GM12878 (cell line): ENCODE results near the gene MARCHF2. TPM values are rescaled to one million over a fixed set of nuclear protein-coding genes. Genes with fewer than 3 reads are reported as not detected.

ENCODE experiments used
- ATAC-seq: fragments of 200-7000 bp; cut with Tn5 transposase; 3 replicates; pipeline ENCODE4 v1.9.1; 2020; ENCODE audit warnings: mild to moderate bottlenecking, moderate library complexity
- BruUV-seq: library from RNA; stranded (reverse); fragments of 400-500 nt; replicated peaks from 2 replicates; lab custom pipeline; 2021; lab: Mats Ljungman, UMichigan
- CTCF ChIA-PET: fragments of 300-600 bp; sonication (Branson Sonifier 250); formaldehyde crosslinking; extraction: SDS; loops from one replicate; lab custom pipeline; 2021; ENCODE audit warnings: inconsistent platforms; lab: Yijun Ruan, JAX
- POLR2A ChIA-PET: fragments of 350-600 bp; formaldehyde crosslinking; extraction: SDS; loops from one replicate; lab custom pipeline; 2021; ENCODE audit warnings: inconsistent platforms; lab: Charles Lee
- RAD21 ChIA-PET: fragments of 300-600 bp; sonication (Branson Sonifier 250); formaldehyde crosslinking; loops from one replicate; lab custom pipeline; 2023; ENCODE audit warnings: antibody characterized with exemption; ENCODE audit not compliant: unreplicated experiment; lab: Charles Lee
- SMC1A ChIA-PET: fragments of 300-600 bp; sonication (Branson Sonifier 250); formaldehyde crosslinking; loops from one replicate; lab custom pipeline; 2023; ENCODE audit not compliant: unreplicated experiment, uncharacterized antibody; lab: Charles Lee
- DNase-seq: peaks from one replicate; pipeline ENCODE4 v3.0.0-alpha.2; 2011; ENCODE audit warnings: low read depth, low spot score
- FAIRE-seq: peaks from 3 replicates; lab custom pipeline; 2011; peaks lifted over from hg19 to GRCh38; lab: Jason Lieb, UNC
- H2AFZ ChIP-seq: 2 replicates; pipeline ENCODE4 v1.6.0; 2011; ENCODE audit warnings: low read depth, low read length, control low read depth; ENCODE audit not compliant: control insufficient read depth
- H3K27ac ChIP-seq: 2 replicates; pipeline ENCODE4 v1.5.1; 2011; ENCODE audit warnings: control low read depth; ENCODE audit not compliant: control insufficient read depth, insufficient read depth
- H3K27me3 ChIP-seq, 2 experiments: replicated peaks in 1 of 2; 2 replicates each; pipeline versions ENCODE4 v1.6.0 to v1.6.1; 2011; ENCODE audit warnings: low read length in 1 of 2; ENCODE audit not compliant: control insufficient read depth in 2 of 2, insufficient read depth in 2 of 2
- H3K36me3 ChIP-seq, 2 experiments: 2 replicates each; pipeline ENCODE4 v1.5.1; 2011; ENCODE audit warnings: low read length in 1 of 2; ENCODE audit not compliant: control insufficient read depth in 2 of 2, insufficient read depth in 2 of 2
- H3K4me1 ChIP-seq: 2 replicates; pipeline ENCODE4 v1.6.1; 2011; ENCODE audit warnings: mild to moderate bottlenecking, low read length, moderate library complexity, mixed read lengths; ENCODE audit not compliant: control insufficient read depth, insufficient read depth
- H3K4me2 ChIP-seq: 2 replicates; pipeline ENCODE4 v1.6.0; 2011; ENCODE audit warnings: control low read depth; ENCODE audit not compliant: control insufficient read depth, insufficient read depth
- H3K4me3 ChIP-seq: fragments of 200-600 bp; sonication (generic); 2 replicates; pipeline ENCODE4 v1.5.1; 2016
- H3K79me2 ChIP-seq: 2 replicates; pipeline ENCODE4 v1.6.0; 2011; ENCODE audit warnings: low read length; ENCODE audit not compliant: control insufficient read depth, insufficient read depth
- H3K9ac ChIP-seq: 2 replicates; pipeline ENCODE4 v1.8.0; 2011; ENCODE audit warnings: low read length, control low read depth, mixed read lengths; ENCODE audit not compliant: control insufficient read depth, insufficient read depth
- H3K9me3 ChIP-seq: replicated peaks from 3 replicates; pipeline ENCODE4 v1.5.1; 2011; ENCODE audit warnings: mild to moderate bottlenecking, low read length; ENCODE audit not compliant: control insufficient read depth, insufficient read depth
- H4K20me1 ChIP-seq: 2 replicates; pipeline ENCODE4 v1.6.0; 2011; ENCODE audit not compliant: control insufficient read depth, insufficient read depth
- BCL11A ChIP-seq: IDR thresholded peaks from 2 replicates; pipeline ENCODE4 v1.6.1; 2011; ENCODE audit warnings: low read depth, low read length
- BHLHE40 ChIP-seq, 2 experiments: fragments of 450-650 bp in 1 of 2; IDR thresholded peaks; 2 replicates each; pipeline ENCODE4 v1.6.1; 2011 to 2017; ENCODE audit warnings: low read depth in 2 of 2, borderline replicate concordance in 1 of 2, improper control_type of control experiment in 1 of 2, low read length in 1 of 2, mild to moderate bottlenecking in 1 of 2
- EP300 ChIP-seq, 2 experiments: fragments of 150-350 bp in 1 of 2; IDR thresholded peaks; 2 replicates each; pipeline ENCODE4 v1.6.1; 2011 to 2012; ENCODE audit warnings: low read depth in 2 of 2, low read length in 2 of 2, borderline replicate concordance in 1 of 2, improper control_type of control experiment in 1 of 2, inconsistent platforms in 1 of 2; ENCODE audit not compliant: control insufficient read depth in 1 of 2
- ESRRA ChIP-seq: IDR thresholded peaks from 2 replicates; pipeline ENCODE4 v1.6.1; 2012; ENCODE audit warnings: mild to moderate bottlenecking, low read length, improper control_type of control experiment
- JUNB ChIP-seq: IDR thresholded peaks from 2 replicates; pipeline ENCODE4 v1.6.1; 2016; ENCODE audit warnings: antibody characterized with exemption, mild to moderate bottlenecking
- RB1 ChIP-seq: fragments of 450-650 bp; formaldehyde crosslinking; IDR thresholded peaks from 2 replicates; pipeline ENCODE4 v1.6.1; 2017; ENCODE audit warnings: mild to moderate bottlenecking, borderline replicate concordance
- SIN3A ChIP-seq: IDR thresholded peaks from 2 replicates; pipeline ENCODE4 v1.6.1; 2012; ENCODE audit warnings: low read depth, low read length, improper control_type of control experiment
- STAT3 ChIP-seq: IDR thresholded peaks from 2 replicates; pipeline ENCODE4 v1.6.1; 2011; ENCODE audit warnings: low read depth, low read length, improper control_type of control experiment
- YY1 ChIP-seq: IDR thresholded peaks from 2 replicates; pipeline ENCODE4 v1.6.1; 2011; ENCODE audit warnings: low read depth, mild to moderate bottlenecking, low read length
- ZNF622 ChIP-seq: fragments of 450-650 bp; IDR thresholded peaks from 2 replicates; pipeline ENCODE4 v1.6.1; 2017; ENCODE audit warnings: mild to moderate bottlenecking, inconsistent platforms
- ZSCAN29 ChIP-seq: fragments of 450-650 bp; IDR thresholded peaks from 2 replicates; pipeline ENCODE4 v1.6.1; 2017; ENCODE audit warnings: mild to moderate bottlenecking, moderate library complexity
- WGBS: methylation state at CpG from one replicate; pipeline ENCODE4 v1.1.6; 2016; ENCODE audit warnings: low lambda C conversion rate; ENCODE audit not compliant: insufficient replicate concordance, insufficient coverage; ENCODE audit errors: missing lambda C conversion rate; 5-methylcytosine and 5-hydroxymethylcytosine counted together
- in situ Hi-C: fragments of 300-500 bp; cut with MboI; formaldehyde crosslinking; loops from 9 replicates; pipeline ENCODE4 v1.14.3; 2018; ENCODE audit warnings: mixed read lengths
- intact Hi-C: fragments of 100-400 bp; cut with micrococcal nuclease; formaldehyde crosslinking; loops from one replicate; pipeline ENCODE4 v1.14.2; 2022; ENCODE audit not compliant: unreplicated experiment
- polyA plus RNA-seq, 11 experiments: library from polyadenylated mRNA; depleted of rRNA in 4 of 11; unstranded in 6 of 11; stranded (reverse) in 5 of 11; fragments of >200 nt; fragmentation: Nextera tagmentation in 4 of 11; fragmentation: Illumina TruSeq in 1 of 11; extraction: Ambion mirVana in 4 of 11; extraction: Trizol in 1 of 11; gene quantifications; 1 replicate in 1 of 11; 2 replicates in 10 of 11; pipeline versions ENCODE4 v1.2.1 to v1.2.3, GENCODE V29; 2011 to 2016; ENCODE audit warnings: inconsistent platforms in 2 of 11, missing spikeins in 2 of 11, low read depth in 1 of 11
- total RNA-seq, 4 experiments: library from RNA; depleted of rRNA in 3 of 4; stranded (reverse); fragments of >200 nt in 3 of 4; fragmentation: Illumina TruSeq in 1 of 4; extraction: Trizol in 1 of 4; gene quantifications; 2 replicates each; pipeline versions ENCODE4 v1.2.1 to v1.2.3, GENCODE V29; 2013 to 2021
- TF ChIP-seq, protein P1 (sequence below), 3 experiments: IDR thresholded peaks in 2 of 3; conservative IDR thresholded peaks in 1 of 3; 2 replicates each; pipeline ENCODE4 v1.5.1; 2011; ENCODE audit warnings: low read depth in 3 of 3, low read length in 3 of 3, mild to moderate bottlenecking in 3 of 3, control low read depth in 2 of 3, moderate library complexity in 2 of 3, inconsistent platforms in 1 of 3, mixed read lengths in 1 of 3; ENCODE audit not compliant: control insufficient read depth in 2 of 3, insufficient read depth in 1 of 3; ENCODE audit errors: extremely low read depth in 1 of 3
- TF ChIP-seq, protein P2 (sequence below): IDR thresholded peaks from 2 replicates; pipeline ENCODE4 v1.6.1; 2012; ENCODE audit warnings: low read length, inconsistent platforms
- TF ChIP-seq, protein P3 (sequence below): fragments of 450-650 bp; IDR thresholded peaks from 2 replicates; pipeline ENCODE4 v1.6.1; 2017; ENCODE audit warnings: mild to moderate bottlenecking, moderate library complexity

Gene MARCHF2
- total and polyA plus RNA-seq, 10 of the 15 experiments (the other 5 are each of a cell fraction or from before 2014, with no cell fraction given): 1.6 to 30.3 (median 10.8) TPM

DNA sequence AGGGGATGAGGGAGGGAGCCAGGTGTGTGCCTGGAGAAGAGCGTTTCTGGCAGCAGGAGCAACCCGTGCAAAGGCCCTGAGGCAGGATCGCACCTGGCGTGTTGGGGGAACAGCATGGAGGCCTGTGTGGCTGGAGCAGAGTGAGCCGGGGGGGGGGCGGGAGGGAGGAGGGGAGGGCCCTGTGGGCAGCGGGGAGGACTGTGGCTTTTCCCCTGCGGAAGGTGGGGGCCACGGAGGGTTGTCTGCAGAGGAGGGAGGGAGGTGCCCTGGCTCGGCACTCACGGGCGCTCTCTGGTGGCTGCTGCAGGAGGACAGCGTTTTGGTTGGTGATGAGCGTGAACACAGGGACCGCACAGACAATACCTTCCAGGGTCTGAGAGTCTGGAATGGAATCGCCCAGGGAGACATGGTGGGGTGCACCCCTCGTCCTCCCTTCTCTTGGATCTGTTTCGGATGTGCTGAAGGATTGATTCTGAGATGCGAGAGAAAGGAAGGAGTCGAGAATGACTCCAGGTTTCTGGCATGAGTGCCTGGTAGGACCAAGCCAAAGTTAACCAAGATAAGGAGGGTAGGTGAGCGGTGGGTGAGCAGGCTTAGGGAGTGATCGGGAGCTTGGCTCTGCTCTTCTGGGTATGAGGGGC, 16.4 kb upstream of the MARCHF2 start (continued):
- 0 out of 4 replicates have a peak, but pooled peaks have one; percentile 16 to 25 for TF ChIP-seq BHLHE40 (IDR thresholded peaks at IDR 0.05; ENCODE audit: borderline replicate concordance in 1 of 2, low read depth in 2 of 2, low read length in 1 of 2)
- peak; percentile 49; the same call in 1 of the 2 replicates for TF ChIP-seq RB1
- TF ChIP-seq, protein P1, sequence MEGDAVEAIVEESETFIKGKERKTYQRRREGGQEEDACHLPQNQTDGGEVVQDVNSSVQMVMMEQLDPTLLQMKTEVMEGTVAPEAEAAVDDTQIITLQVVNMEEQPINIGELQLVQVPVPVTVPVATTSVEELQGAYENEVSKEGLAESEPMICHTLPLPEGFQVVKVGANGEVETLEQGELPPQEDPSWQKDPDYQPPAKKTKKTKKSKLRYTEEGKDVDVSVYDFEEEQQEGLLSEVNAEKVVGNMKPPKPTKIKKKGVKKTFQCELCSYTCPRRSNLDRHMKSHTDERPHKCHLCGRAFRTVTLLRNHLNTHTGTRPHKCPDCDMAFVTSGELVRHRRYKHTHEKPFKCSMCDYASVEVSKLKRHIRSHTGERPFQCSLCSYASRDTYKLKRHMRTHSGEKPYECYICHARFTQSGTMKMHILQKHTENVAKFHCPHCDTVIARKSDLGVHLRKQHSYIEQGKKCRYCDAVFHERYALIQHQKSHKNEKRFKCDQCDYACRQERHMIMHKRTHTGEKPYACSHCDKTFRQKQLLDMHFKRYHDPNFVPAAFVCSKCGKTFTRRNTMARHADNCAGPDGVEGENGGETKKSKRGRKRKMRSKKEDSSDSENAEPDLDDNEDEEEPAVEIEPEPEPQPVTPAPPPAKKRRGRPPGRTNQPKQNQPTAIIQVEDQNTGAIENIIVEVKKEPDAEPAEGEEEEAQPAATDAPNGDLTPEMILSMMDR (IDR thresholded peaks at IDR 0.05 in 2 of 3, conservative IDR thresholded peaks at IDR 0.05 in 1 of 3; ENCODE audit: control insufficient read depth in 2 of 3, extremely low read depth in 1 of 3, insufficient read depth in 1 of 3, low read depth in 3 of 3, low read length in 3 of 3): peak; percentile 66 to 88 (median 88)
- TF ChIP-seq SIN3A: 0 out of 2 replicates have a peak, but pooled peaks have one; percentile 54
- TF ChIP-seq BCL11A: no peak

DNA sequence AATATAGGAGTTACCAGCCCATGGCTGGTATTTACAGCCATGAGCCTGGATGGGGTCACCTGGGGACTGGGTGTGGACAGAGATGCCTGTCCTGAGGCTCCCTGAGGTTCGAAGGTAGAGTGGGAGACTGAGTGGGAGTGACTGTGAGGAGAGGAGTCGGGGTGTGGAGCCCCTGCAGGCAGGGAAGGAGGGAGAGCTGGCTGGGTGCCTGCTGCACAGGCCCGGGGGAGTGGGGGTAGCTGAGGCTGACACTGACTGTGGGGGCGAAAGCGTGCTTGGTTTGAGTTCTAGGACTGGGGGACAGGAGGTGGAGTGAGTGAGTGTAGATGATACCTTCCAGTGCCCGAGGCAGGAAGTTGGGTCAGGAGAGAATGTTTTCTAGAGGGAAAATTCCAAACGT, 15.8 kb upstream of the MARCHF2 start:
- H4K20me1 ChIP-seq: no peaks in the 10 kb centered on the region; the same call in 1 of the 2 replicates
- no peak overlapping the region for H2AFZ ChIP-seq
- BruUV-seq: no TSS peak
- 36% methylated on average over 6 of the region's 7 CpGs for WGBS
- H3K36me3 ChIP-seq: peaks cover 3 to 16% of the 10 kb centered on the region in 2 experiments; a peak in 3 of 4 replicates
- RAD21 ChIA-PET: no interaction called here
- FAIRE-seq (no peak), ATAC-seq (no peak), DNase-seq (no peak)
- CTCF ChIA-PET: interaction anchor here (1.0 to 3.0 kb wide), 4 partner anchors 43 to 127 kb away, joined by 3 to 18 read pairs (median 4); no protein-coding TSS in a partner anchor
- no peak overlapping the region for H3K4me3 ChIP-seq
- SMC1A ChIA-PET: interaction anchor here (0.8 kb wide), 1 partner anchor 43 kb away, joined by 3 read pairs; no protein-coding TSS in a partner anchor
- peaks cover 19% of the 10 kb centered on the region for H3K79me2 ChIP-seq
- POLR2A ChIA-PET: no interaction called here
- H3K9me3 ChIP-seq: no peaks in the 10 kb centered on the region
- H3K9ac ChIP-seq: no peak overlapping the region
- H3K27me3 ChIP-seq: no peaks in the 10 kb centered on the region
- no peak overlapping the region for H3K4me2 ChIP-seq
- in situ Hi-C loops (no loop called here), intact Hi-C loops (loop anchor here (5.0 kb wide), 1 partner anchor 130 kb away; no protein-coding TSS in a partner anchor)
- H3K4me1 ChIP-seq: peaks cover 5% of the 10 kb centered on the region; the same call in 1 of the 2 replicates
- no peak overlapping the region for H3K27ac ChIP-seq
- TF ChIP-seq, protein P2, sequence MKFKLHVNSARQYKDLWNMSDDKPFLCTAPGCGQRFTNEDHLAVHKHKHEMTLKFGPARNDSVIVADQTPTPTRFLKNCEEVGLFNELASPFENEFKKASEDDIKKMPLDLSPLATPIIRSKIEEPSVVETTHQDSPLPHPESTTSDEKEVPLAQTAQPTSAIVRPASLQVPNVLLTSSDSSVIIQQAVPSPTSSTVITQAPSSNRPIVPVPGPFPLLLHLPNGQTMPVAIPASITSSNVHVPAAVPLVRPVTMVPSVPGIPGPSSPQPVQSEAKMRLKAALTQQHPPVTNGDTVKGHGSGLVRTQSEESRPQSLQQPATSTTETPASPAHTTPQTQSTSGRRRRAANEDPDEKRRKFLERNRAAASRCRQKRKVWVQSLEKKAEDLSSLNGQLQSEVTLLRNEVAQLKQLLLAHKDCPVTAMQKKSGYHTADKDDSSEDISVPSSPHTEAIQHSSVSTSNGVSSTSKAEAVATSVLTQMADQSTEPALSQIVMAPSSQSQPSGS: no peak
- TF ChIP-seq ZSCAN29 (no peak), ZNF622 (no peak), YY1 (no peak), JUNB (no peak), STAT3 (no peak), EP300 (IDR thresholded peaks at IDR 0.05; ENCODE audit: borderline replicate concordance in 1 of 2, control insufficient read depth in 1 of 2, low read depth in 2 of 2, low read length in 2 of 2) (no peak), ESRRA (no peak)
- TF ChIP-seq, protein P3, sequence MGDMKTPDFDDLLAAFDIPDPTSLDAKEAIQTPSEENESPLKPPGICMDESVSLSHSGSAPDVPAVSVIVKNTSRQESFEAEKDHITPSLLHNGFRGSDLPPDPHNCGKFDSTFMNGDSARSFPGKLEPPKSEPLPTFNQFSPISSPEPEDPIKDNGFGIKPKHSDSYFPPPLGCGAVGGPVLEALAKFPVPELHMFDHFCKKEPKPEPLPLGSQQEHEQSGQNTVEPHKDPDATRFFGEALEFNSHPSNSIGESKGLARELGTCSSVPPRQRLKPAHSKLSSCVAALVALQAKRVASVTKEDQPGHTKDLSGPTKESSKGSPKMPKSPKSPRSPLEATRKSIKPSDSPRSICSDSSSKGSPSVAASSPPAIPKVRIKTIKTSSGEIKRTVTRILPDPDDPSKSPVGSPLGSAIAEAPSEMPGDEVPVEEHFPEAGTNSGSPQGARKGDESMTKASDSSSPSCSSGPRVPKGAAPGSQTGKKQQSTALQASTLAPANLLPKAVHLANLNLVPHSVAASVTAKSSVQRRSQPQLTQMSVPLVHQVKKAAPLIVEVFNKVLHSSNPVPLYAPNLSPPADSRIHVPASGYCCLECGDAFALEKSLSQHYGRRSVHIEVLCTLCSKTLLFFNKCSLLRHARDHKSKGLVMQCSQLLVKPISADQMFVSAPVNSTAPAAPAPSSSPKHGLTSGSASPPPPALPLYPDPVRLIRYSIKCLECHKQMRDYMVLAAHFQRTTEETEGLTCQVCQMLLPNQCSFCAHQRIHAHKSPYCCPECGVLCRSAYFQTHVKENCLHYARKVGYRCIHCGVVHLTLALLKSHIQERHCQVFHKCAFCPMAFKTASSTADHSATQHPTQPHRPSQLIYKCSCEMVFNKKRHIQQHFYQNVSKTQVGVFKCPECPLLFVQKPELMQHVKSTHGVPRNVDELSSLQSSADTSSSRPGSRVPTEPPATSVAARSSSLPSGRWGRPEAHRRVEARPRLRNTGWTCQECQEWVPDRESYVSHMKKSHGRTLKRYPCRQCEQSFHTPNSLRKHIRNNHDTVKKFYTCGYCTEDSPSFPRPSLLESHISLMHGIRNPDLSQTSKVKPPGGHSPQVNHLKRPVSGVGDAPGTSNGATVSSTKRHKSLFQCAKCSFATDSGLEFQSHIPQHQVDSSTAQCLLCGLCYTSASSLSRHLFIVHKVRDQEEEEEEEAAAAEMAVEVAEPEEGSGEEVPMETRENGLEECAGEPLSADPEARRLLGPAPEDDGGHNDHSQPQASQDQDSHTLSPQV: no peak
